Embryonic facial prominence (tissue), 1 donor: ENCODE data around the gene KIF3C.
A peak's percentile ranks its signal among the peaks of the same experiment; 100 is the strongest.
"Not testable (repeated sequence)": the region's sequence is repeated elsewhere in the genome, so short reads cannot be mapped to it uniquely, and the experiment has no call there.

Experiments
- DNase-seq: peaks from one replicate; pipeline ENCODE4 v3.0.0-alpha.2; 2016; ENCODE audit errors: extremely low spot score

Gene KIF3C

DNA sequence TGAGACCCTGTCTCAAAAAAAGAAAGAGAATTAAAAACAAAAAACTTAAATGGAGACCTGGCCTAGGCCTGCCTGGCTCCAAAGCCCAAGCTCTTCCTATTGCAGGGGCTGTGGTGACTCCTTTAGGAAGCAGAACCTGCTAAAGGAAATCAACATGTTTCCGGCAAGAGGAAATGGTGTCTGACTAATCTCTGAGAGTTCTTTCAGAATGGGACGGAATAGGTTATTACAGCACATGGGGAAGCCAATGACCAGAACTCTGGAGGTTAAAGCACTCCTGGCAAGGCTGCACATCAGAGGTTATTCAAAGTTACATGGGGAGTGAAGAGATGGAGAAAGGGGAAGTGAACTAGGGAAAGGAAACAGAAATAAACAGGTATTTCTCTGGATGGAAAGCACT, 21.4 kb downstream of the KIF3C start:
- DNase-seq = no peak

DNA sequence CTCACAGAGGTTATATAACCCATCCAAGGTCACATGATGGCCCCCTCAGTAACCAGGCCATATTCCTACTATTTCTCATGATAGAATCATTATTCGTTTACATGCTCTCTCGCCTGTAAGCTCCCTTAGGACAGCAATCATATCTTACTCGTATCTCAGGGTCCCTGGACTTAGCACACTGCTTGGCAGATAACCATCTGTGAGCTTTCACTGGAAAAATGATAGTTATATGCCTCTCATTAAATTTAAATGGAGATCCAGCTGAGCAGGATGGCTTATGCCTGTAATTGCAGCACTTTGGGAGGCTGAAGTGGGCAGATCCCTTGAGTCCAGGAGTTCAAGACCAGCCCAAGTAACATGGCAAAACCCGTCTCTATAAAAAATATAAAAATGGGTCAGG, 21.9 kb downstream of the KIF3C start:
- DNase-seq = no peak

DNA sequence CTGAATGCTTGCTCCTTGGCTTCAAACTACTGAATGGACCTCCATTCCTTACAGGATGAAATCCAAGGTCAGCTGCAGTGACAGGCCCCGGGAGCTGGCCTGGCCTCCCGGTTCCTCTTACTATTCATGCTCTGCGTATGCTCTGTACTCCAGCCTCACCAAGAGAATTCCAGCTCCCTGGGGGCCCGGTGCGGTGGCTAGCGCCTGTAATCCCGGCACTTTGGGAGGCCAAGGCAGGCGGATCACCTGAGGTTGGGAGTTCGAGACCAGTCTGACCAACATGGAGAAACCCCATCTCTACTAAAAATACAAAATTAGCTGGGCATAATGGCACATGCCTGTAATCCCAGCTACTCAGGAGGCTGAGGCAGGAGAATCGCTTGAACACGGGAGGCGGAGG, 23.7 kb downstream of the KIF3C start:
- not testable (repeated sequence) for DNase-seq

DNA sequence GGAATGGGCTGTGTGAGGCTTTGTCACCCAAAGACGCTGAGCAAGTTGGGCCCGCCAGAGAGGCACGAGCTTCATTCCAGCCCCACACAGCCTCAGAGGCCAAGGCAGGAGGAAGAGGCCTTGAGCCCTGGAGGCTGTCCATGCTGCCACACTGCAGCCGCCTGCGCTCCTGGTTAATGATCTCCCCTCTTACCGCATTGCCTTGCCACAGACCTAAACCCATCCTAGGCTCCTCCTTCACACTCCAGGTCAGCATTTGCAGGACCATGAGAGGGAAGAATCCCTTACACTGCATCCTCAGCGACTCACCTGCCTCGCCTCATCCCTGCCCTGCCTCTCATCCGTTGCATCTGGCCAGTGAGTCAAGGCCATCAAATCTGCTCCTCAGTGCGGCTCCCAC, 24.6 kb downstream of the KIF3C start:
- no peak for DNase-seq

DNA sequence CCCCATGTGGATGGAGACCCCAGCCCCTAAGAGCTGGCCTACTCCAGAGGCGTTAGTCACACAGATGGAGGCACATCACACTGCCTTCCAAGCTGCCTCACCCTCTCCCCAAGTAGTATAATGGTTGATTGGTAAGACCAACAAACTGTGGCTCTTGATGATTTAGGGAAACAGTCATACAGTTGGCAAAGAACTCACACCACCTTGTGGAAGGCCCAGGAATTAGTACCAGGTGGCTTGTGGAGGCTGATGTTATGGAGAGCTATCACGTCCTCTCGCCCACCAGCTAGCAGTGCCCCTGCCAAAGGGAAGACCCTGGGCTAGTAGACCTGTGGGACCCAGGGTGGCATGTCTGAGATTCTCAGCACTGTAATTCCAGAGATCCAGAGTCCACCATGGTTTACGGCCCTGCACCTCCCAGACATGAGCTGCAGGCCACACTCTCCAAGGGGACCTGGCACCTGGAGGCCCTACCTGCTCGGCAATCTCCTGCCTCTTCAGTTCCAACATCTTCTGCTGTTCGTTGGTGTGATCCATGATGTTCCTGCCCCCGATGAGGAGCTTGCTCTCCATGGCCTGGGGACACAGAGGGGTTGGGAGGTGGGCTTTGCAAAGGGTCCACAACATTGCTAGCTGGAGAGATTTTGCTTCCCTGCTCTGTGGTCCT, 26.3 kb downstream of the KIF3C start:
- no peak for DNase-seq

DNA sequence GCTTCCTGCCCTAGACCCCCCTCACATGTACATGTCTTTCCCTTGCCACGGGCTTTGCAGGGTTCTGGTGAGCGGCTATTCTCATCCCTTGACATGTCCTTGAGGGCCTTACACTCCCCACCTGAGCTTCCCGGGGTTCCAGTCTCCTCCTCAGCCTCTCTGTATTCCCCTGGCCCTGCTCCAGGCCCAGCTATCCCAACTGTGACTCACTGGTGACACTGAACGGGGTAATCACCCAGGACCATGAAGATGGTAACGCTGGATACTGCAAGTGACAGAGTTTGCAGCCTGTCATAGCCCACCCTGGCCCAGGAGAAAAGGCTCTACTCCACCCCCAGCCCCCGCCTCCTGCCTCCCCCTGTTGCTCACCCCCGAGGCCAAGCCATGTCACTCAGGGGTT, 27.3 kb downstream of the KIF3C start:
- no peak for DNase-seq

DNA sequence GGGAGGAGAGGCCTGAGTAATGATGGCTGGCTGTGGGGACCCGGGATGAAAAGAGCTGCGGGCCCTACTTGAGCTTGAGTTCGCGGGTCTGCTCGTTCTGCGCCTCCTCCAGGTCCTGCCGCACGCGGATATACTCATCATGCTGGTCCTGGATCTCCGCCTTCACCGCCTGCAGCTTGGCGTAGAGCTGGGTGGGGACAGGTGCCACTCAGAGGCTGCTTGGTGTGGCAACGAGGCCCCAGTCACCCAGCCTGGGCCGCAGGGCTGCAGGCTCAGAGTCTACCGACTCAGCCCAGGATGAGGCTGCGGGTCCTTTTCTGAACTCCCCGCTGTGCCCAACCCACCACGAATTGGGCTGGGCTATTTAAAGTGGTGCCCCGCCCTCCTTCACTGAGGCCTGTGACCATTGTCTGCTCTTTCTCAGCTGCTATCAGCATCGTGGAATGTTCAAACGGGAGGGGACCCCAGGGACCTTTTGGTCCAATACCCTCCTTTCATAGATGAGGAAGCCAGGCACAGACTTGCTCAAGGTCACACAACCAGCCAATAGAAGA, 28.0 kb downstream of the KIF3C start:
- DNase-seq = no peak

DNA sequence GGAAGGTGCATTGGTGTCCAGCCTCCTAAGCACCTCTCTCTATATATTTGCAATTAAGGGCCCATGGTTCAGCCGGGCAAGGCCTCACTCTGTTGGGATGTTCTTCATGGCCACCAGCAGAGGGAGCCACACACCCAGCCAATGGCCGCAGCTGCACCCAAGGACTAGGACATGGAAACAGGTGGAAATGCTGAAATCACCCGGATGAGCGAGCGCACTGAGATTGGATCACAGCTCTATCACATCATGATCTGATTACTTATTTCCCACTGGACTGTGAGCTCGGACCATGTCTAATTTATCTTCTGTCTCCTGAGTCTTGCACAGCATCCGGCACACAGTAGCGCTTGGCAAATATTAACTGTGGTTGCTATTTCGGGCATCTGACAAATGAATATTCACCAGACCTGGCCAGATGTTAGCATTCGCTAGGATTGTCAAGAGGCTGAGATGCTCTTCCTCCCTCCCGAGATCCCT, 31.2 kb downstream of the KIF3C start:
- DNase-seq = peak; percentile 23

DNA sequence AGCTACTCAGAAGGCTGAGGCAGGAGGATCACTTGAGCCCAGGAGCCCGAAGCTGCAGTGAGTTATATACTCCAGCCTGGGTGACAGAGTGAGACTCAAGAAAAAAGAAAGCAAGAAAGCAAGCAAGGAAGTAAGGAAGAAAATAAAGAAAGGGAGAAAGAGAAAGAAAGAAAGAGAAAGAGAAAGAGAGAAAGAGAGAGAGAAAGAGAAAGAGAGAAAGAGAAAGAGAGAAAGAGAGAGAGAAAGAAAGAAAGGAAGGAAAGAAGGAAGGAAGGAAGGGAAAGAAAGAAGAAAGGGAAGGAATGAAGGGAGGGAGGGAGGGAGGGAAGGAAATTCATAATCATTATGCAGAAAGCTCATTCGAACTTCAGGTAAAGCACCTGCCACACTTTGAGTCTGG, 33.9 kb downstream of the KIF3C start:
- no peak for DNase-seq

DNA sequence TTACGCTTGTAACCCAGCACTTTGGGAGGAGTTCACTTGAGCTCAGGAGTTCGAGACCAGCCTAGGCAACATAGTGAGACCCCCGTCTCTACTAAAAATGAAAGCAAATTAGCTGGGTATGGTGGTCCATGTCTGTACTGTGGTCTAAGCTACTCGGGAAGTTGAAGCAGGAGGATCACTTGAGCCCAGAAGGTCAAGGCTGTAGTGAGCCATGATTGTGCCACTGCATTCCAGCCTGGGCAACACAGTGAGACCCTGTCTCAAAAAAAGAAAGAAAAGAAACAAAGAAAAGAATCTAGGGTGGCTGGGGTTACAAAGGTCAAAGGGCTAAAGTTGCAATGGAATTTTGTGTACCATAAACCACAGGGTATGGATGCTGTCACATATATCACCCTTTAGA, 41.3 kb downstream of the KIF3C start:
- no peak for DNase-seq

DNA sequence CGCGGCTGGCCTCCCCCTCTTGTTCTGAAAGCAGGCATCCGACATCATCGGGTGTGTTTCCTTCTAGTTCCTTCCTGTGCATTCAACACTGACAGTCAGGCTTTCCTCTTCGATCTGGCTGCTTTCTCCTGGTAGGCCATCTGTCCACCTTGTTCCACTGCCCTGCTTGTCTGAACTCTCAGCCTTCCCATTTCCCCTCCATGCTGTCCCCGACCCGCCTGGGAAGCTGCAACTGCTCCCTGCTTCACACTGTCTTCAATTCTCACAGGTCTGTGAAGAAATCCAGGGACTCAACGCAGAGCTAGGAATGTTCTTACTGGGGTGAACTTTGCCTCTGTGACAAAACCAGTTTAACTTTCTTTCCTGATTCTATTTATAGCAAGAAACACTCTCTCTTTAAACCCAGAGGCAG, 43.0 kb downstream of the KIF3C start:
- DNase-seq = no peak

DNA sequence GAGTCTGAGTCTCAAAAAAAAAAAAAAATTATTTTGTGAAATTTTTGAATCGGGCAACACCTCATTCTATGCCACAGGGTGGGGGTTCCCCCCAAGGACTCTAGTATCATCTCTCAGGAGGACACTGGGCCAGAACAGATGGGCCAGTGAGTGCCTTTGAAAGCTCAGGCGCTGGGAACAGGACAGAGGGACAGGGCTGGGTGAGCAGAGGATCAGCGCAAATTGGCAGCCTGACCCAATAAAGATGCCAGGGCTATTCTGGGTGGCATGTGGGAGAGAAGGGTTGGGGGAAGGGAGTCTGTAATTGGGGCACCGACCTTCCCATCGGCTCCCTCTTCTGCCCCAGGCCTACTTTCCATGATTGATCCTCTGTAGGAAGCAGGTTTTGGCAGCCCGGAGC, 44.0 kb downstream of the KIF3C start:
- no peak for DNase-seq

DNA sequence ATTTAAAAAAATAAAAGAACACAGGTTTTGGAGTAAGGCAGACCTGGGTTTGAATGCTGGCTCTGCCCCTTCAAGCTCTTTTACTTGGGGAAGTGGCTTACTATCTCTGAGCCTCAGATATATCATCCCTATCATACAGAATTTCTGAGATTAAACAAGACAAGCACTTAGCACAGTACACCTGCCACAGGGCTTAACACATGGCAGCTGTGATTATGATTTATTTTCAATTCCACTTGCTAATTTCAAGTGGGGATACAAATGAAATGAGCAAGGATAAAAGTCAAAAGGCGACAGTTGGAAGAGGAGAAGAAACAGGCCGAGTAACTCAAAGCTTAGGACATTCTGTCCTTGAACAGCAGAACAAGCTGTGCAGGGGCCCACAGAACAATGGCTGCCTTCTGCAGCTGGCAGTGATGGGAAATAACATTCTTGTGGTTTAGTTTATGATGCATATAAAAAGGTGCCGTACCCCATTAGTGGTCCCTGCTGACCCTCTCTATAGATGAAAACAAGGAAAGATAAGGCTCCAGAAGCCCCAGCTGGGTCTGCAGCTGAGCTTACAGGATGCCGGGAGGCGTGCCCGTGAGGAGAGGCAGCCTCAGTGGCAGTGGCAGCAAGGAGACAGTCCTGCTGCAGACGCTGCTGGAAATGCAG, 45.3 kb downstream of the KIF3C start:
- no peak for DNase-seq

DNA sequence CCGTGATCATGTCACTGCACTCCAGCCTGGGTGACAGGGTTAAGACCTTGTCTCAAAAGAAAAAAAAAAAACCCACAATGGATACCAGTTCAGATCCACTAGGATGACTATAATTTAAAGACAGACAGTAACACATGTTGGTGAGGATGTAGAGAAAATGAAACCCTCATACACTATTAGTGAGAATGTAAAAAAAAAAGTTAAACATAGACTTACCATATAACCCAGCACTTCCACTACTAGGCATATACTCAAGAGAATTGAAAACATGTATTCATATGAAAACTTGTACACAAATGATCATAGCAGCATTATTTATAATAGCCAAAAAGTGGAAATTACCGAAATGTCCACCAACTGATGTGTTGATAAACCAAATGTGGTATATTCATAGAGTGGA, 48.7 kb downstream of the KIF3C start:
- no peak for DNase-seq

DNA sequence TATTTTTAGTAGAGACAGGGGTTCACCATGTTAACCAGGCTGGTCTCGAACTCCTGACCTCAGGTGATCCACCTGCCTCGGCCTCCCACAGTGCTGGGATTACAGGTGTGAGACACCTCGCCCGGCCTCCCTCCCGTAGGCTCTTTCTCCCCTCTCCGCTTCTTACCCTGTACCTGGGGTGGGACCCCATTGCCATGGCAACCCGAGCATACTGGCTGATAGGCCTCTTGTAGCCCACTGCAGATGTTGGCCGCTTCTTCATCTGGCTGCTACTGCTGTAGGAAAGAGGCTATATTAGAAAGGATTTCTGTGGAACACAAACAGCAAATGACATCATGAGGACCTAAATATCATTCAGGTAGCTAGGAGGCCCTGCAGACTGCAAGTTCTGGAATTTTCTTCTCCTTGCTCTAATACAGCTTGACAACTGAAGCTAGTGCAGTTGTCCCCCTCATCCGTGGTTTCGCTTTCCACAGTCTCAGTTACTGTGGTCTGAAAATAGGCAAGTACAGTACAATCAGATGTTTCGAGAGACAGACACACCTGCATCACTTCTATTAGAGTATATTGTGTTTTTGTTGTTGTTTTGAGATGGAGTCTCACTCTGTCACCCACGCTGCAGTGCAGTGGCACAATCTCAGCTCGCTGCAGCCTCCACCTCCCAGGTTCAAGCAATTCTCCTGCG, 52.4 kb downstream of the KIF3C start:
- no peak for DNase-seq

DNA sequence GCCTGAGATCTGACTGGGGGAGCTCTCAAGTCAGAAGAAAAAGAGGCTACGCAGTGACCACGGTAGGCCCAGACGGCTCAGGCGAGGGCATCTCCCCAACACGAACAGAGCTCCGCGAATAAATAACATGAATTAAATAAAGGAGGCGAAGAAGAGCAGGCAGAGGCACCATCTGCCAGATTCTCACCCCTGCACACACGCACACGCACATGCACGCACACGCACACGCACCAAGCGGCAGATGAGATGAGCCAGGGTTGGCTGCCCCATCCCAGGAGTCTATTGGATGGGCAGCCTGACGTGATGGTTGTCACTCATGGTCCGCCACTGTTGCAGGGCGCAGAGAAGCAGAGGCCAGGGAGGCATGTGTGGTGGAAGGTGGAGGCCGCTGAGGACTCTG, 53.6 kb downstream of the KIF3C start:
- no peak for DNase-seq

DNA sequence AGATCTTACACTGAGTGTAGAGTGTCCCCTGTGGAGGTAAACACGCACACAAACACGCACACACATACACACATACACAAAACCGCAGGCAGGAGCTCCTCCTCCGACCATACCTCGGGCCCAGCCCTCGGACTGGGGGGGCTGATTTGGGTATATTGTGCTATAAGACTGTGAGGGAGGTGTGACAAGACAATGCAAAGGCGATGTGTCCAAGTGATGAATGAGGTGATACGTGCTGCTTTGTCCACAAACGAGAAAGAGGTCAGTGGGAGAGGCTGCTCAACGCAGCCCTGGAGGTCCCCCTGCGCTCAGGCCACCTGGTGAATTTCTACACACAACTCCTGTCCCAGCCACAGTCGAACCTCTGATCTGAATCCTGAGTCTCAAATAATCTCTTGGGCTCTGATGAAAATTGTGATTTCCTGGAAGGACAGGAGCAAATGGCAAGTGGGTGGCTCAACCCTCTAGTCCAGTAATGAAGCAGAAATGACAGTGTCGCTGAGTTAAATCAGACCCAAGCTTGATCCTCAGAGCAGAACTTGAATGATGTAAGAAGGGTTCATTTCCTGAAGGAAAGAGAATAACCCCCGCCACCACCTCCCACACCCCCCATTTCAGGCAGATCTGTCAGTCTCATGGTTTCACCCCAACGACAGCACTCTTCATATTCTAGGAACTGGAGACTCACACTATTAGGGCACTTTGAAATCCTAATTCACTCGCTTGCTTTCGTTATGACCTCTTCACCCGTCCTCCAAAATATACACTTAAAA, 55.1 kb downstream of the KIF3C start:
- no peak for DNase-seq

DNA sequence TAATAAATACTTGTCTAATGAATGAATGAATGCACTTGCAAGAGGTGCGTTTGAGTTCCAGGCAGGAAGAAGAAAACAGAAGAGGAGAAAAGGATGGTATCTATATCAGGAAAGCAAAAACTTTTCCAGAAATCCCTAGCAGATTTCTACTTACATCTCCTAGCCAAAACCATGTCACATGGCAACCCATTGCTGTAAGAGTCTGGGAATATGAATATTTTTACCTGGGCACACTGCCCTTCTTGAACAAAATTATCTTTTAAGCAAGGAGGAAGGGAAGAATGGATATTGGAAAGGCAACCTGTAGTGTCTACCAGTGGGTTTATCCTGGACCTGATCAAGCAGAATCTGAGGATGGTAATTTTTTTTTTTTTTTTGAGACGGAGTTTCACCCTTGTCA, 59.8 kb downstream of the KIF3C start:
- no peak for DNase-seq

DNA sequence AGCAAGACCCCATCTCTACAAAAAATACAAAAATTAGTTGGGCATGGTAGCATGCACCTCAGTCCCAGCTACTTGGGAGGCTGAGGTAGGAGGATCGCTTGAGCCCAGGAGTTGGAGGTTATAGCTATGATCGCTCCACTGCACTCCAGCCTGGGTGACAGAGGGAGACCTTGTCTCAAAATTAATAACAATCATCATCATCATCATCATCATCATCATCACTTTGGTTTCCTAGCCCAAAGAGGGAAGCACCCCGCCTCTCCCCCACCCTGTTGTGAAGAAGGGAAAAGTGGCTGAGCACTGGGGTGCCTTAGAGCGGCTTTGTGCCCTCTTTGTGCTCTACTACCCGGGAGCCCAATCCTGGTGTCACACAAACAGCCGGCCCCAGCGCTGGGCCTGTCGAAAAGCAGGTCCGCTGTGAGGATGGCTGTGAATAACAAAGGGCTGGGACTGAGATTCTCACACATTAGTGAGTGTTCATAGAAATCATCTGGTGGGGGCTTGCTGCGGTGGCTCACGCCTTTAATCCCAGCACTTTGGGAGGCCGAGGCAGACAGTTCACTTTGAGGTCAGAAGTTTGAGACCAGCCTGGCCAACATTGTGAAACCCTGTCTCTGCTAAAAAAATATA, 61.4 kb downstream of the KIF3C start:
- no peak for DNase-seq

DNA sequence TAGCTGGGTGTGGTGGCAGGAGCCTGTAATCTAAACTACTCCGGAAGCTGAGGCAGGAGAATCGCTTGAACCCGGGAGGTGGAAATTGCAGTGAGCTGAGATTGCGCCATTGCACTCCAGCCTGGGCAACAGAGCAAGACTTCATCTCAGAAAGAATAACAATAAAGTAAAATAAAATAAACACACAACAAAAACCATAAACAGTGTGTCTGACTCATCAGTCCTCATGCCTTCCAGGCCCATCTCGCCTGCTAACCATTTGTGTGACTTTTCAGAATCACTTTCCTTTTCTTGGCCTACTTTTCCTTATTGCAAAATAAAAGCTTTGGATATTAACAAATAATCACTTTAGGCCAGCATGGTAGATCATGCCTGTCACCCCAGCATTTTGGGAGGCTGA, 62.0 kb downstream of the KIF3C start:
- DNase-seq = no peak

DNA sequence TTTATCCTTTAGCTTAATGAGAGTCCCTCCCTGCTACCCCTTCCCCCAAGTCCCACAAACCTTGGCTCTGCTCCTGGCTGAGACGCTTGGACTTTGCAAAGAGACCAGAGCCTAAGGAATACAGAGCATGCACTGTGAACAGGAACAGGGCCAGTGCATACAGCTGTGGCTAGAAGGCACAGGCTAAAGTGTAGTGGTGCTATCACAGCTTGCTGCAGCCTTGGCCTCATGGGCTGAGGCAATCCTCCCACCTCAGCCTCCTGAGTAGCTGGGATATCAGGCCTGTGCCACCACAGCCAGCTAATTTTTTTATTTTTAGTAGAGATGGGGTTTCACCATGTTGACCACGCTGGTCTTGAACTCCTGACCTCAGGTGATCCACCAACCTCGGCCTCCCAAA, 64.5 kb downstream of the KIF3C start:
- DNase-seq = no peak

DNA sequence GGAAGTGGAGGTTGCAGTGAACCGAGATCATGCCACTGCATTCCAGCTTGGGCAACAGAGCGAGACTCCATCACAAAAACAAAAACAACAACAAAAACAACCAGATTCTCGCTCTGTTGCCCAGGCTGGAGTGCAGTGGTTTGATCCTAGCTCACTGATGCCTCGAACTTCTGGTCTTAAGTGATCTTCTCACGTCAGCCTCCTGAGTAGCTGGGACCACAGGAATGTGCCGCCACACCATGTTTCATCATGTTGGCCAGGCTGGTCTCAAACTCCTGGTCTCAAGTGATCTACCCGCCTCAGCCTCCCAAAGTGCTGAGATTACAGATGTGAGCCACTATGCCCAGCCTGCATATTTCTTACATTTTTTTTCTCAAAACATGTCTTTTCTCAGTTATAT, 64.9 kb downstream of the KIF3C start:
- DNase-seq = not testable (repeated sequence)
